COLO668 (cell line): ENCODE data around the gene UBXN6.

Source experiments
- DNase-seq: peaks from one replicate; lab custom pipeline; 2025; ENCODE audit not compliant: unreplicated experiment; lab: John Stamatoyannopoulos, UW

The UBXN6 gene

GRCh38 chr19:4443188-4443587, 14.4 kb downstream of the UBXN6 start:
- no peak for DNase-seq

DNA sequence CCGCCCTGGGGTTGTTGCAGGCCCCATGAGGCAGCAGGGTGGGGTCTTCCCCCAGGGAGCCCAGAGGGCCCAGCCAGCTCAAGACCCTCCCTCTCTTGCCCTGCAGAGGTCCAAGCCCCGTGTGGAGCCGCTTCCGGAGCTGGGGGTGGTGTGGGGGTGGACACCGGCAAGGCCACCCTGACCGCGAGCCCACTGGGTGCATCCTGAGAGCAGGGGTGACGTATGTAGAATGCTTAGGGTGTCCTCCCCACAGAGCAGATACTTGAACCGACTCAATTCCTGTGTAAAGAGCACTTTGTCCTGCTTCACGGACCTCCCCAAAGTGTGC, 14.8 kb downstream of the UBXN6 start:
- DNase-seq: no peak

- DNase-seq: no peak
These were observed 15.4 kb downstream of the UBXN6 start for GRCh38 chr19:4441994-4442818.

GRCh38 chr19:4439243-4439642, 18.4 kb downstream of the UBXN6 start:
- no peak for DNase-seq

DNA sequence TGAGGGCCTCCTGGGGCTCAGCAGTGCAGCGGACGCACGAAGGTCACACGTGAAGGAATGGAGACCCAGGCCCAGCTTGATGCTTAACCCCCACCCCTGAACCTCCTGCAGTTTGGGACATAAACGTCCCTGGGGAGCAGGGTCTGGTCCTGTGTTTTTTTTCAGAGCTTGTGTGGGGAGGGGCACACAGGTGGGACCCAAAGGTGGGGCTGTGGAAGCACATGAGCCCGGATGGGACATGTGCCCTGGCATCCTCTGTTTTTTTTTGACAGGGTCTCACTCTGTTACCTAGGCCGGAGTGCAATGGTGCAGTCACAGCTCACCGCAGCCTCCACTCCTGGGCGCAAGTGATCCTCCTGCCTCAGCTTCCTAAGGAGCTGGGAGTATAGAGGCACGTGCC, 20.5 kb downstream of the UBXN6 start:
- DNase-seq: no peak

DNA sequence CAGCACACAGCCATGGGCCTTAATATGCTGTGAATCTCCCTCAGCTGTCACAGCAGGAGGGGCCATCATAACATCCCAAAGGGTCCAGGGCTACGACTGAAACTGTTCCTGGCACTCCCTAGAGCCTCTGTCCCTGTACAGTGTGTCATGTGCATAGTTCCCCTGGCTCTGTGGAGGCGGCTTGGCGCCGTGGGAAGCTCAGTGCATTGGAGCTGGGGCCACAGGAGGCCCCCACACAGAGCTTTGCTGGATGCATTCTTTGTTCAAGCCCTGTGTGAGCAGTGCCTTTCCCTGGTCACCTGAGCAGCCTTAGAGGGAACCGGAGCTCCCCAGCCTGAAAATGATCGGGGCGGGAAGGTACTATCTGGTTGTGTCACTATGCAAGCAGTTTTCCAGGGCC, 21.4 kb downstream of the UBXN6 start:
- DNase-seq: no peak

DNA sequence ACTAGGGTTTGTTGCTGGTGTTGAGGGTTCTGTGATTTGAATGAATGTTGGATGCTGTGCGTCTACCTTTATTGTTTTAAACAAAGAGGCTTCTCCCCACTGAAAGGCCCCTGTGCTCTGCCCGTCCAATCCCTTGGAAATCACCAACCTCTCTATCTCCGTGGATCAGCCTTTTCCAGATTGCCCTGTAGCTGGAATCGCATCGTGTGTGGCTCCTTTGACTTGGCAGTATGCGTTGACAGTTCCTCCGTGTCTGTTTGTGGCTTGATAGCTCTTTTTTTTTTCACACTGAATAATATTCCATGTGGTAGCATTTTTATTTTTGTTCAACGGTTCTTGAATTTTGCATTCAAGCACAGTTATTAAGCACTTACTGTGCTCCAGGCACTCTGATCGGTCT, 23.2 kb downstream of the UBXN6 start:
- DNase-seq: no peak

DNA sequence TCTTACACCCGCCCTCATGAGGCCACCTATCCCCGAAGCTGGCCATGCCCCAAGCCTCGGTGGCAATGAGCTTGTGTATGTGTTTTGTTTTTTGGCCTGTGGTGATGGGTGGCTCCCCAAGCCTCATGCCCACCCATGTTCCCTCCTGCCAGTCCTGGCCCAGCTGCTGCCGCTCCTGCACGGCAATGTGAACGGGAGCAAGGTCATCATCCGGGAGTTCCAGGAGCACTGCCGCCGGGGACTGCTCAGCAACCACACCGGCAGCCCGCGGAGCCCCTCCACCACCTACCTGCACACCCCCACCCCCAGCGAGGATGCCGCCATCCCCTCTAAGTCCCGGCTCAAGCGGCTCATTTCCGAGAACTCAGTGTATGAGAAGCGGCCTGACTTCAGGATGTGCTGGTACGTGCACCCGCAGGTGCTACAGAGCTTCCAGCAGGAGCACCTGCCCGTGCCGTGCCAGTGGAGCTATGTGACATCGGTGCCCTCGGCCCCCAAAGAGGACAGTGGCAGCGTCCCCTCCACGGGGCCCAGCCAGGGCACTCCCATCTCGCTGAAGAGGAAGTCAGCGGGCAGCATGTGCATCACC, 24.6 kb downstream of the UBXN6 start:
- no peak for DNase-seq

GRCh38 chr19:4431808-4432674, 25.6 kb downstream of the UBXN6 start:
- no peak for DNase-seq

GRCh38 chr19:4431296-4431695, 26.3 kb downstream of the UBXN6 start:
- no peak for DNase-seq

- DNase-seq: no peak
These were observed 26.8 kb downstream of the UBXN6 start for GRCh38 chr19:4430760-4431159.

- no peak for DNase-seq
These were observed 27.8 kb downstream of the UBXN6 start for GRCh38 chr19:4429771-4430171.

DNA sequence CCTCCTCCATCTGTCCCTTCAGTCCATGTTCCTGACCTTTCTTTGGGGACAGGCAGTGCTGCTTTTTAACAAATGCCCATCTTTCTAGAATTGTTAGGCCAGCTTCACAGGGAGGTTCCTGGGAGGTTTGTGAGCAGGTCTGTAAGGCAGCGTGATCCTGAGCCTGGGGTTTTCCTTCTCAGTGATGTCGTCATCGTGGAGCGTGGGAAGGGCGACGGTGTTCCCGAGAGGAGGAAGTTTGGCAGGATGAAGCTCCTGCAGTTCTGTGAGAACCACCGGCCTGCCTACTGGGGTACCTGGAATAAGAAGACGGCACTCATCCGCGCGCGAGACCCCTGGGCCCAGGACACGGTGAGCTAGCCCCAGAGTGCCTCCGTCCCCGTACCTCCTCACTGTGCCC, 28.3 kb downstream of the UBXN6 start:
- no peak for DNase-seq

DNA sequence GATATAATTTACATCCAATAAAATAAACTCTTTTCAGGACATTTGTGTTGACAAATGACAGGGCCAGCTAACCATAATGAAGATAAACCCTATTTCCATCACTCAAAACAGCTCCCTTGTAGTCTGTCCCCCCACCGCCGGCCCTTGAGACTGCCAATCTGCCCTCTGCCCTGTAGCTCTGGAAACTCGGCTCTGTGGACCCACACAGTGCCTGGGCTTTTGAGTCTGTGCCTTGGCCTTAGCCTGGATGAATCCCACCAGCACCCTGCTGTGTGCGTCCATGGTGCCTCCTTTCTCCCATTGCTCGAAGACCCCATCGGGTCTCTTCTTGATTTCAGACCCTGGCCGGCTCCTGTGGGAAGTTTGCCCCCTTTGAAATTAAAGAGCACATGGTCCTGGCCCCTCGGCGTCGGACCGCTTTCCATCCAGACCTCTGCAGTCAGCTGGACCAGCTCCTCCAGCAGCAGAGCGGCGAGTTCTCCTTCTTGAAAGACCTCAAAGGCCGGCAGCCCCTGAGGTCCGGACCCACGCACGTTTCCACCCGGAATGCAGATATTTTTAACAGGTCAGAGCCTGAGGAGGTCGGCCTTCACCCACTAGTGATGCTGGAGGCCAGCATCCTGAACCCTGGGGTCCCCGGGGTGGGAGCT, 29.1 kb downstream of the UBXN6 start:
- no peak for DNase-seq

- no peak for DNase-seq
These were observed 32.1 kb downstream of the UBXN6 start for GRCh38 chr19:4425537-4425936.

GRCh38 chr19:4423416-4424126, 34.0 kb downstream of the UBXN6 start:
- no peak for DNase-seq

GRCh38 chr19:4416268-4416667, 41.3 kb downstream of the UBXN6 start:
- DNase-seq: no peak

- DNase-seq: no peak
These were observed 42.2 kb downstream of the UBXN6 start for GRCh38 chr19:4415352-4415751.

- no peak for DNase-seq
These were observed 42.7 kb downstream of the UBXN6 start for GRCh38 chr19:4414800-4415321.

DNA sequence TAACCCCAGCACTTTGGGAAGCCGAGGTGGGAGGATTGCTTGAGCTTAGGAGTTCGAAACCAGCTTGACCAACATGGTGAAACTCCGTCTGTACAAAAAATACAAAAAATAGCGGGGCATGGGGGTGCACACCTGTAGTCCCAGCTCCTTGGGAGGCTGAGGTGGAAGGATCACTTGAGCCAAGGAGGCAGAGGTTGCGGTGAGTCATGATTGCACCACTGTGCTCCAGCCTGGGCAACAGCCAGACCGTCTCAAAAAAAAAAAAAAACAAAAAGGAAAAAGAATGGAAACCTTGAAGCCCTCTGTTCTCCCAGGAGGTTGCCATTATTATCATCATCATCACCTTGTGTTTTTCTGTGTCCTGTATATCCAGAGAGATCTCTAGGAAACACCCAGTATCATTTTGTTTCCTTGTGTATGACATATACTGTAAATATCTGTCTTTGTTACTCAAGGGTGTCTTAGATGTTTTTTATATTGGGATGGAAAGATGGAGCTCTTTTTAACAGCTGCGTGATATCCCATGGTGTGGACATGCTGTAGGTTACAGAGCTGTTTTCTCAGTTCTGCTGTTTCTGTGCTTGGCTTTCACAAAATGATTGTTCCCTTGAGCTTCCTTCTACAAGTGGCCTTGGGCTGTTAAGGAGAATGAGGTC, 43.3 kb downstream of the UBXN6 start:
- DNase-seq: no peak
